OCI-LY1 (cell line): ENCODE measurements around the gene PRKG1.

Source experiments
- H2AFZ ChIP-seq: fragments of 200-600 bp; sonication (generic), shearing (Covaris generic); 2 replicates; pipeline ENCODE4 v1.6.0; 2014; ENCODE audit warnings: antibody characterized with exemption, mild to moderate bottlenecking, low read length
- H3F3A ChIP-seq: fragments of 200-600 bp; sonication (generic), shearing (Covaris generic); 2 replicates; pipeline ENCODE4 v1.6.0; 2014; ENCODE audit warnings: mild to moderate bottlenecking, antibody characterized with exemption, low read length, moderate library complexity; ENCODE audit not compliant: insufficient read depth
- H3K27ac ChIP-seq: fragments of 200-600 bp; sonication (generic); 2 replicates; pipeline ENCODE4 v1.5.1; 2014; ENCODE audit warnings: low read length, mixed run types, mild to moderate bottlenecking, low read depth; ENCODE audit not compliant: poor library complexity, severe bottlenecking
- H3K27me3 ChIP-seq: fragments of 200-600 bp; sonication (generic); 2 replicates; pipeline ENCODE4 v1.6.0; 2014; ENCODE audit warnings: antibody characterized with exemption, mild to moderate bottlenecking, low read length, moderate library complexity; ENCODE audit not compliant: insufficient read depth
- H3K36me3 ChIP-seq: fragments of 200-600 bp; sonication (generic); 2 replicates; pipeline ENCODE4 v1.6.1; 2014; ENCODE audit warnings: mild to moderate bottlenecking, antibody characterized with exemption, low read length, moderate library complexity, mixed read lengths; ENCODE audit not compliant: insufficient read depth
- H3K4me1 ChIP-seq: fragments of 200-600 bp; sonication (generic); 2 replicates; pipeline ENCODE4 v1.5.1; 2014; ENCODE audit warnings: mild to moderate bottlenecking, low read length, moderate library complexity; ENCODE audit not compliant: insufficient read depth, severe bottlenecking
- H3K4me2 ChIP-seq: fragments of 200-600 bp; sonication (generic), shearing (Covaris generic); 2 replicates; pipeline ENCODE4 v1.6.1; 2014; ENCODE audit warnings: low read length
- H3K4me3 ChIP-seq: fragments of 200-600 bp; sonication (generic); 2 replicates; pipeline ENCODE4 v1.5.1; 2014; ENCODE audit warnings: low read length, low read depth, mild to moderate bottlenecking, mixed read lengths; ENCODE audit not compliant: poor library complexity, severe bottlenecking
- H3K79me2 ChIP-seq: fragments of 200-600 bp; shearing (Covaris generic); 2 replicates; pipeline ENCODE4 v1.6.1; 2016; ENCODE audit warnings: mixed run types, low read length, mixed read lengths; ENCODE audit not compliant: insufficient read depth
- H3K9ac ChIP-seq: fragments of 200-600 bp; sonication (generic), shearing (Covaris generic); 2 replicates; pipeline ENCODE4 v1.6.1; 2014; ENCODE audit warnings: mild to moderate bottlenecking, low read length, mixed read lengths
- H3K9me2 ChIP-seq: fragments of 200-600 bp; sonication (generic), shearing (Covaris generic); 2 replicates; pipeline ENCODE4 v1.6.1; 2014; ENCODE audit warnings: low read depth, mild to moderate bottlenecking, low read length, mixed read lengths
- H3K9me3 ChIP-seq: fragments of 200-600 bp; shearing (Covaris generic); 2 replicates; pipeline ENCODE4 v1.6.1; 2014; ENCODE audit warnings: low read length, mixed read lengths
- H4K20me1 ChIP-seq: fragments of 200-600 bp; sonication (generic), shearing (Covaris generic); 2 replicates; pipeline ENCODE4 v1.6.0; 2016; ENCODE audit warnings: mild to moderate bottlenecking, low read length; ENCODE audit not compliant: insufficient read depth
- EZH2 ChIP-seq: fragments of 200-600 bp; sonication (generic), shearing (Covaris generic); IDR thresholded peaks from 2 replicates; pipeline ENCODE4 v1.8.0; 2017; ENCODE audit warnings: borderline replicate concordance, mixed run types, mild to moderate bottlenecking, antibody characterized with exemption, low read length, moderate library complexity, mixed read lengths
- TF ChIP-seq, protein P1 (sequence below): fragments of 200-600 bp; sonication (generic), shearing (Covaris generic); IDR thresholded peaks from 2 replicates; pipeline ENCODE4 v1.5.1; 2017; ENCODE audit warnings: mild to moderate bottlenecking, antibody characterized with exemption, low read length, moderate library complexity, mixed read lengths

Gene PRKG1

DNA sequence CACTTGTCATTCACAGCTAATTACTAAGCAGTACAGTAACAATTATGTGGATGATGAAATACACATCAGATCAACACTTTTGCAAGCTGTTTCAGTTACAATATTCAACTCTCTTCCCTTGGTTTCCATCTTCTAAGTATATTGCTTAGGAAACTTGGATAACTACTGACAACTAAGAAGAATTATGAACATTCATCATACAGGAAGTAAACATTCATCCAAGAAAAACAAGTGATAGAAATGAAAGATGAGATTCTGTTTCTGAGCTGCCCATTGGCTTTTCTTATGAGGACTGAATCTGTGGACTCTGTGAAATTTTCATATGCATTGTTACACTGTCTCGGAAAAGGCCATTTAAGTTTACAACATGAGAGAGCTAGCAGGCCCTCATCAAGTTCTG is 240.2 kb downstream of the PRKG1 start:
- H3F3A ChIP-seq, result no peaks in the 10 kb centered on the region
- H4K20me1 ChIP-seq, result no peaks in the 10 kb centered on the region
- H3K9me3 ChIP-seq, result no peaks in the 10 kb centered on the region
- no peaks in the 10 kb centered on the region for H3K27me3 ChIP-seq
- no peak overlapping the region for H3K4me2 ChIP-seq
- TF ChIP-seq, protein P1, sequence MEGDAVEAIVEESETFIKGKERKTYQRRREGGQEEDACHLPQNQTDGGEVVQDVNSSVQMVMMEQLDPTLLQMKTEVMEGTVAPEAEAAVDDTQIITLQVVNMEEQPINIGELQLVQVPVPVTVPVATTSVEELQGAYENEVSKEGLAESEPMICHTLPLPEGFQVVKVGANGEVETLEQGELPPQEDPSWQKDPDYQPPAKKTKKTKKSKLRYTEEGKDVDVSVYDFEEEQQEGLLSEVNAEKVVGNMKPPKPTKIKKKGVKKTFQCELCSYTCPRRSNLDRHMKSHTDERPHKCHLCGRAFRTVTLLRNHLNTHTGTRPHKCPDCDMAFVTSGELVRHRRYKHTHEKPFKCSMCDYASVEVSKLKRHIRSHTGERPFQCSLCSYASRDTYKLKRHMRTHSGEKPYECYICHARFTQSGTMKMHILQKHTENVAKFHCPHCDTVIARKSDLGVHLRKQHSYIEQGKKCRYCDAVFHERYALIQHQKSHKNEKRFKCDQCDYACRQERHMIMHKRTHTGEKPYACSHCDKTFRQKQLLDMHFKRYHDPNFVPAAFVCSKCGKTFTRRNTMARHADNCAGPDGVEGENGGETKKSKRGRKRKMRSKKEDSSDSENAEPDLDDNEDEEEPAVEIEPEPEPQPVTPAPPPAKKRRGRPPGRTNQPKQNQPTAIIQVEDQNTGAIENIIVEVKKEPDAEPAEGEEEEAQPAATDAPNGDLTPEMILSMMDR, result no peak
- TF ChIP-seq EZH2, result no peak
- H3K9ac ChIP-seq, result no peak overlapping the region
- H3K36me3 ChIP-seq, result no peaks in the 10 kb centered on the region
- no peaks in the 10 kb centered on the region for H3K9me2 ChIP-seq
- H3K79me2 ChIP-seq, result no peaks in the 10 kb centered on the region
- H3K4me3 ChIP-seq, result no peak overlapping the region
- no peak overlapping the region for H3K27ac ChIP-seq
- no peaks in the 10 kb centered on the region for H3K4me1 ChIP-seq
- H2AFZ ChIP-seq, result no peak overlapping the region

DNA sequence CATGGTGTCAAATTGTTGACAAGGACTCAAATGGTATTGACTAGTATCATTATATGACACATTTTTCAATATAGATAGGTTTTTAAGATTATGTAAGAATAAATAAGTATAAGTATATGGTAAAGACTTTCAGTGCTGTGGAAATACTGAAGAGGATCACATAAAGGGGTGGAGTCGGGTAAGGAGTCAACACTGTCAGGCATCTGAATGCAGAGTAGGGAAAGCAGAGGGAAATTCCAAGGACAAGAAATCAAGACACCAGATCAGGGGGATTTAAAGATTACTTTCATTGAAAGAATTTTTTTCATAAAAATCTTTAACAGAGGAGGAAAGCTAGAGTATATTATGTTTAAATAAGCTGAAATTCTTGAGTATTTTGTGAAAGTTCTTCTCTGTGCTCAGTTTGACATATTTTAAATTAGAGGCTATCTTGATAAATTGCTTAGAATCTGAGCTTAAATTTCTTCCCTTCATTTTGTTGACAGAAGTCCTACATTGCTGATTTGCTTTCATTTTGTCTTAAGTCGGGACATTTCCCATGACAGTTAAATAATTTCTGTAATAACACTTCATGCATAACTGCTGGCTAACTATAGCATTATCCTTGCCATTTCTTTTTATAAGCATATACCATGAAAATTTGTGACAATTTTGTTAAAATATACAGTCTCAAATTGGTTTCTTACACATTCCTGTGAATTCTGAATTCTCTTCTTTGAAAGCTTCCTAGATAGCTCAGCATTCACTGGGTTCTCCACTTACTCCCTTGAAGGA is 244.3 kb downstream of the PRKG1 start:
- Histone ChIP-seq H4K20me1 (no peaks in the 10 kb centered on the region), H3K79me2 (no peaks in the 10 kb centered on the region), H3K4me2 (no peak overlapping the region), H3K4me3 (no peak overlapping the region), H2AFZ (no peak overlapping the region), H3F3A (no peaks in the 10 kb centered on the region), H3K27ac (no peak overlapping the region), H3K9me2 (no peaks in the 10 kb centered on the region), H3K9ac (no peak overlapping the region), H3K27me3 (no peaks in the 10 kb centered on the region), H3K4me1 (no peaks in the 10 kb centered on the region), H3K9me3 (no peaks in the 10 kb centered on the region), H3K36me3 (no peaks in the 10 kb centered on the region)
- TF ChIP-seq, protein P1, result no peak
- no peak for TF ChIP-seq EZH2

DNA sequence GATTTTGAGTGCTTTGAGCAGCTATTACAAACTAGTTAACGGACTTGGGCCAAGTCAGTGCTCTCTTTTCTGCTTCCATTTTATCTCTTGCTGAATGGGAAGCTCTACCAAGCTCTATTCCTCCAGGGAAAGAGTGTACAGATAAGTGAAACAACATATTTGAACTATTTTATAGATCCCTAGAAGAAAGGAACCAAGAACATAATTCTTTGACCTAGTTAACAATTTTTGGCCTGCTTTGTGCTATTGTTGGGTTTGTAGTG is 244.8 kb downstream of the PRKG1 start:
- H3F3A ChIP-seq, result no peaks in the 10 kb centered on the region
- no peaks in the 10 kb centered on the region for H3K4me1 ChIP-seq
- no peak overlapping the region for H3K9ac ChIP-seq
- H3K4me2 ChIP-seq, result no peak overlapping the region
- H3K36me3 ChIP-seq, result no peaks in the 10 kb centered on the region
- no peaks in the 10 kb centered on the region for H3K9me3 ChIP-seq
- no peaks in the 10 kb centered on the region for H3K27me3 ChIP-seq
- H3K9me2 ChIP-seq, result no peaks in the 10 kb centered on the region
- H4K20me1 ChIP-seq, result no peaks in the 10 kb centered on the region
- no peak overlapping the region for H3K4me3 ChIP-seq
- H2AFZ ChIP-seq, result no peak overlapping the region
- no peaks in the 10 kb centered on the region for H3K79me2 ChIP-seq
- H3K27ac ChIP-seq, result no peak overlapping the region
- TF ChIP-seq EZH2, result no peak
- TF ChIP-seq, protein P1, result no peak
